Measurements from ENCODE around the gene SMAD5.

SMAD5 gene

DNA sequence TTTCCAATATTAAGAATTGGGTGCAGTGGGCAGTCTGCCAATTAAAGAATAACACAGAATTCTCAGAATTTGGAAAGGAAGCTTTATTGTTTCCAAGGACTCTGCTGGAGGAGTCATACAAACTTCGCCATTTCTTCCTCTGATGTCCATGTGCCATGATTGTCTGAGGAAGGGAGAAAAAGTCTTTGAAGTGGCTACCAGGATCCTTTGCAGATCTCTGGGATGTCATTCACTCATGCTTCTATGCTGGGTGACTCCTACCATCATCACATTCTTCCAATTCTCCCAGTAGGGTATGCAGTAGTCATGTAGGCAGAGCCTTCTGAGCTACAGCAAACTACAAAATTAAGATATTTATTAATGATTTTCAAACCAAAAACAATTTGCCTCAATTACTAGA is 3.2 kb upstream of the SMAD5 start:
- H2BK5ac ChIP-seq (ENCODE audit: low read depth, low read length, poor library complexity): no peak overlapping the region
- no peak overlapping the region for H4K8ac ChIP-seq (ENCODE audit: low read depth, low read length)
- H3K36me3 ChIP-seq (ENCODE audit: control insufficient read depth in 1 of 2, insufficient read depth in 2 of 2, low read length in 2 of 2): no peaks in the 10 kb centered on the region
- H2AK5ac ChIP-seq (ENCODE audit: low read length): no peak overlapping the region
- H3K18ac ChIP-seq (ENCODE audit: low read length): no peak overlapping the region
- H2BK120ac ChIP-seq (ENCODE audit: insufficient read depth, low read length, poor library complexity): no peak overlapping the region
- H3K14ac ChIP-seq (ENCODE audit: low read length): no peak overlapping the region
- H3K23ac ChIP-seq (ENCODE audit: low read length): no peak overlapping the region
- H2AFZ ChIP-seq (ENCODE audit: insufficient read depth, low read length, poor library complexity): no peak overlapping the region
- no peak overlapping the region for H4K12ac ChIP-seq (ENCODE audit: low read depth, low read length)
- no peak overlapping the region for H3K9ac ChIP-seq (ENCODE audit: low read length)
- peaks cover 6% of the 10 kb centered on the region for H3K79me2 ChIP-seq (ENCODE audit: control insufficient read depth, insufficient read depth, low read length, poor library complexity)
- no peak overlapping the region for H3K4me2 ChIP-seq (ENCODE audit: low read length)
- H2BK12ac ChIP-seq (ENCODE audit: low read length): no peak overlapping the region
- no peak overlapping the region for H4K91ac ChIP-seq (ENCODE audit: low read depth, low read length)
- peaks cover 9% of the 10 kb centered on the region for H3K79me1 ChIP-seq (ENCODE audit: low read length)
- H3K27me3 ChIP-seq (ENCODE audit: insufficient read depth, low read length): peaks cover 4% of the 10 kb centered on the region
- H3K4me3 ChIP-seq (ENCODE audit: low read depth, low read length): no peak overlapping the region
- H3K27ac ChIP-seq (ENCODE audit: low read depth, low read length): no peak overlapping the region
- DNase-seq: peak; percentile 71 to 94
- WGBS (ENCODE audit: extremely low coverage, insufficient coverage, insufficient read length): no CpG with 5 or more reads among the region's 1 CpG
- no peaks in the 10 kb centered on the region for H3K9me3 ChIP-seq (ENCODE audit: insufficient read depth, low read depth, low read length)
- no peak overlapping the region for H3K4ac ChIP-seq (ENCODE audit: low read depth, low read length)
- peaks cover 3 to 4% of the 10 kb centered on the region in 2 experiments for H3K4me1 ChIP-seq (ENCODE audit: control insufficient read depth in 1 of 2, insufficient read depth in 2 of 2, low read length in 2 of 2)

DNA sequence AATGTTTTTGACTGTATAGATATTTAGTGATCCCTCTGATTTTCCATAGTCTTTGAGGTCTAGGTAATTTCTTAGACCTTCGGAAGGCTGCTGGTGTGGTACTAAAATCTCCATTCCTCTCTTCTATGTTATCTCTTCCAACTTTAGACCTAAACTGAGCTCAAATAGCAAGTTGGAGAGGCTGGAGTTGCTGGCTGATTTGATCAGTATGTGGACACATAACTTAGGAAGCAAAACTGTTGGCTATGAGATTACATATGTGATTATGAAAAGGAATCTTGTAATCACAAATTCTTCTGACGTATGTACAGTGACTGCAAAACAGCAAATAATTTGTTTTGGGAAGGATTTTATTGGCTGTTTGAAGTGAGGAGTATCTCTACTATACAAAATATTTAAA is 2.1 kb upstream of the SMAD5 start:
- no peak overlapping the region for H3K4me2 ChIP-seq (ENCODE audit: low read length)
- no peak overlapping the region for H3K27ac ChIP-seq (ENCODE audit: low read depth, low read length)
- H3K18ac ChIP-seq (ENCODE audit: low read length): no peak overlapping the region
- no peak overlapping the region for H3K9ac ChIP-seq (ENCODE audit: low read length)
- no peak overlapping the region for H2BK120ac ChIP-seq (ENCODE audit: insufficient read depth, low read length, poor library complexity)
- H3K4ac ChIP-seq (ENCODE audit: low read depth, low read length): no peak overlapping the region
- H2BK5ac ChIP-seq (ENCODE audit: low read depth, low read length, poor library complexity): no peak overlapping the region
- H3K4me1 ChIP-seq (ENCODE audit: control insufficient read depth in 1 of 2, insufficient read depth in 2 of 2, low read length in 2 of 2): peaks cover 3 to 4% of the 10 kb centered on the region in 2 experiments
- no peak overlapping the region for H2BK12ac ChIP-seq (ENCODE audit: low read length)
- no peaks in the 10 kb centered on the region for H3K36me3 ChIP-seq (ENCODE audit: control insufficient read depth in 1 of 2, insufficient read depth in 2 of 2, low read length in 2 of 2)
- no peaks in the 10 kb centered on the region for H3K9me3 ChIP-seq (ENCODE audit: insufficient read depth, low read depth, low read length)
- H2AK5ac ChIP-seq (ENCODE audit: low read length): no peak overlapping the region
- H3K14ac ChIP-seq (ENCODE audit: low read length): no peak overlapping the region
- H4K12ac ChIP-seq (ENCODE audit: low read depth, low read length): no peak overlapping the region
- no peak overlapping the region for H2AFZ ChIP-seq (ENCODE audit: insufficient read depth, low read length, poor library complexity)
- peak; percentile 72 to 93 for DNase-seq
- peaks cover 6% of the 10 kb centered on the region for H3K79me2 ChIP-seq (ENCODE audit: control insufficient read depth, insufficient read depth, low read length, poor library complexity)
- peaks cover 4% of the 10 kb centered on the region for H3K27me3 ChIP-seq (ENCODE audit: insufficient read depth, low read length)
- no peak overlapping the region for H3K4me3 ChIP-seq (ENCODE audit: low read depth, low read length)
- H3K23ac ChIP-seq (ENCODE audit: low read length): no peak overlapping the region
- H4K8ac ChIP-seq (ENCODE audit: low read depth, low read length): no peak overlapping the region
- H4K91ac ChIP-seq (ENCODE audit: low read depth, low read length): no peak overlapping the region
- WGBS (ENCODE audit: extremely low coverage, insufficient coverage, insufficient read length): no CpG with 5 or more reads among the region's 2 CpGs
- peaks cover 9% of the 10 kb centered on the region for H3K79me1 ChIP-seq (ENCODE audit: low read length)

DNA sequence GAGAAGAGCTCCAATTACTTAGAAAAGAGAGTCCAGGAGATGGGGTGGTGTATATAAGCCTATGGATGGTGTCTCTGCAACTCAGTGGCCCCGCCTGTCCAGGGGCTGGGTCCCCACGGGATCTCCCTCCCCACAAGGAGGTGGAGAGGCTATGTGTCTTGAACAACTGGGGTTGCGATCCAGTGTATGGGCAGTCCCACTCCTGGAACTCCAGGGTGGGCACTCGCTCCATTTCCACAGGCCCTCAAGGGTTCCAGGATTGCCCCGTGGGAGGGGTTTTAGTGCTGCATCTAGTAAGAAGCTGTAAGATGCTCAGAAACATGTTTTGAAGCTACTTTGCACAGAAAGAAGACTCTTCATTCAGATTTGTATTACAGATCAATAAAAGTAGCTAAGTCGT is 558 bp upstream of the SMAD5 start:
- H3K27ac ChIP-seq (ENCODE audit: low read depth, low read length): peak overlapping the region; percentile 70
- peak overlapping the region; percentile 66 for H4K91ac ChIP-seq (ENCODE audit: low read depth, low read length)
- no peak overlapping the region for H3K4me3 ChIP-seq (ENCODE audit: low read depth, low read length)
- peaks cover 8% of the 10 kb centered on the region for H3K79me2 ChIP-seq (ENCODE audit: control insufficient read depth, insufficient read depth, low read length, poor library complexity)
- H3K4me1 ChIP-seq (ENCODE audit: control insufficient read depth in 1 of 2, insufficient read depth in 2 of 2, low read length in 2 of 2): peaks cover 3 to 4% of the 10 kb centered on the region in 2 experiments
- peak overlapping the region; percentile 77 for H2AFZ ChIP-seq (ENCODE audit: insufficient read depth, low read length, poor library complexity)
- no peaks in the 10 kb centered on the region for H3K9me3 ChIP-seq (ENCODE audit: insufficient read depth, low read depth, low read length)
- H4K8ac ChIP-seq (ENCODE audit: low read depth, low read length): peak overlapping the region; percentile 92
- no peak overlapping the region for H3K4ac ChIP-seq (ENCODE audit: low read depth, low read length)
- WGBS (ENCODE audit: extremely low coverage, insufficient coverage, insufficient read length): no CpG with 5 or more reads among the region's 6 CpGs
- peak overlapping the region; percentile 75 for H3K18ac ChIP-seq (ENCODE audit: low read length)
- peak overlapping the region; percentile 41 for H2BK120ac ChIP-seq (ENCODE audit: insufficient read depth, low read length, poor library complexity)
- peak overlapping the region; percentile 97 for H3K4me2 ChIP-seq (ENCODE audit: low read length)
- no peak overlapping the region for H3K23ac ChIP-seq (ENCODE audit: low read length)
- peak overlapping the region; percentile 65 for H4K12ac ChIP-seq (ENCODE audit: low read depth, low read length)
- H2BK5ac ChIP-seq (ENCODE audit: low read depth, low read length, poor library complexity): no peak overlapping the region
- peak overlapping the region; percentile 86 for H2BK12ac ChIP-seq (ENCODE audit: low read length)
- H3K9ac ChIP-seq (ENCODE audit: low read length): peak overlapping the region; percentile 45
- H3K27me3 ChIP-seq (ENCODE audit: insufficient read depth, low read length): peaks cover under 1% of the 10 kb centered on the region
- H3K36me3 ChIP-seq (ENCODE audit: control insufficient read depth in 1 of 2, insufficient read depth in 2 of 2, low read length in 2 of 2): no peaks in the 10 kb centered on the region
- DNase-seq: no peak
- peak overlapping the region; percentile 67 for H2AK5ac ChIP-seq (ENCODE audit: low read length)
- H3K79me1 ChIP-seq (ENCODE audit: low read length): peaks cover 9% of the 10 kb centered on the region
- H3K14ac ChIP-seq (ENCODE audit: low read length): peak overlapping the region; percentile 80

DNA sequence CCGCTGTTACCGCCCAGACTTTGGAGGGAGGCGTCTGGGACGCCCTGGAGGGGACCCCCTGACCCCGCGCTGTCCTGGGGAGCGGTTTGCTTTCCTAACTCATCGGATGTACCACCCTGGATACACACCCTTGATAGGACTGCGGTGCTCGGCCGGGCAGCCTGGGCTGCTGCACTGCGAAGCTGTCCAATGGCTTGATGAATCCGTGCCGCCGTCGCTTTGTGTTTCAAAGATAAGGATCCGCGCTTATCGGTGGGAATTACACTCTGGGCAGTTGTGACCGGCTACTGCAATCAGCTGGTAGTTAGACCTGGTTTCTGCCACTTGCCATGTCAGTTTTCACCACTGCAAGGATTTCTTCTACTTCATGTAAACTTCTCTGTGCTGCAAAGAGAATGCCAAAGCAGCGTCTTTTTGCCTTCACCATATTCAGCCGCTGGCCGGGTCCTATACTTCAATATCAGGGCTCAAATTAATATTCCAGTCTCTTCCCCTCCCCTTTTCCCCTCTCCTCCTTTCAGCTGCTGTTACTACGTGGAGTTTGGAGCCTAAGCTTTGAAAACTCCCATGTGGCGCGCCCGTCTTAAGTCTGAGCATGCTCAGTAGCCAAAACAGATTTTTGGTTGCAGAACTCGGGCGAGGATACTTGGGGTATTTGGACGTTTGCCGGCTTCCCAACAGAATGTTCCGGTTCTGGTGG is 727 bp downstream of the SMAD5 start:
- Histone ChIP-seq H3K4me1 (ENCODE audit: control insufficient read depth in 1 of 2, insufficient read depth in 2 of 2, low read length in 2 of 2) (peaks cover 3 to 4% of the 10 kb centered on the region in 2 experiments), H3K27me3 (ENCODE audit: insufficient read depth, low read length) (no peaks in the 10 kb centered on the region), H3K27ac (ENCODE audit: low read depth, low read length) (peak overlapping the region; percentile 86), H2AFZ (ENCODE audit: insufficient read depth, low read length, poor library complexity) (peak overlapping the region; percentile 61), H3K4me3 (ENCODE audit: low read depth, low read length) (peak overlapping the region; percentile 97), H3K79me2 (ENCODE audit: control insufficient read depth, insufficient read depth, low read length, poor library complexity) (peaks cover 11% of the 10 kb centered on the region), H3K9ac (ENCODE audit: low read length) (peak overlapping the region; percentile 99), H4K91ac (ENCODE audit: low read depth, low read length) (peak overlapping the region; percentile 93), H3K79me1 (ENCODE audit: low read length) (peaks cover 9% of the 10 kb centered on the region), H3K36me3 (ENCODE audit: control insufficient read depth in 1 of 2, insufficient read depth in 2 of 2, low read length in 2 of 2) (no peaks in the 10 kb centered on the region), H3K4me2 (ENCODE audit: low read length) (peak overlapping the region; percentile 97), H2AK5ac (ENCODE audit: low read length) (peak overlapping the region; percentile 12), H3K4ac (ENCODE audit: low read depth, low read length) (peak overlapping the region; percentile 57), H3K14ac (ENCODE audit: low read length) (peak overlapping the region; percentile 86), H3K23ac (ENCODE audit: low read length) (no peak overlapping the region), H2BK12ac (ENCODE audit: low read length) (peak overlapping the region; percentile 13), H2BK120ac (ENCODE audit: insufficient read depth, low read length, poor library complexity) (peak overlapping the region; percentile 50), H3K9me3 (ENCODE audit: insufficient read depth, low read depth, low read length) (no peaks in the 10 kb centered on the region), H2BK5ac (ENCODE audit: low read depth, low read length, poor library complexity) (peak overlapping the region; percentile 68), H4K12ac (ENCODE audit: low read depth, low read length) (peak overlapping the region; percentile 76), H4K8ac (ENCODE audit: low read depth, low read length) (peak overlapping the region; percentile 88), H3K18ac (ENCODE audit: low read length) (peak overlapping the region; percentile 95)
- peak; percentile 73 to 78 for DNase-seq
- no CpG with 5 or more reads among the region's 32 CpGs for WGBS (ENCODE audit: extremely low coverage, insufficient coverage, insufficient read length)

Measured in trophoblast cell (in vitro differentiated cells and primary cell).